Osteocyte (in vitro differentiated cells): Measurements from ENCODE around the gene ZNF687. TPM values are rescaled to one million over a fixed set of nuclear protein-coding genes. Genes with fewer than 3 reads are reported as not detected.
A peak's percentile ranks its signal among the peaks of the same experiment; 100 is the strongest.

Source experiments
- DNase-seq: peaks from one replicate; pipeline ENCODE4 v3.0.0; 2021; ENCODE audit warnings: mixed read lengths; ENCODE audit not compliant: unreplicated experiment; ENCODE audit errors: extremely low spot score
- H3K27ac Mint-ChIP-seq: one replicate; pipeline ENCODE4 v1.8.0; 2021; ENCODE audit warnings: mild to moderate bottlenecking, mixed read lengths; ENCODE audit not compliant: unreplicated experiment
- H3K27me3 Mint-ChIP-seq: one replicate; pipeline ENCODE4 v1.8.0; 2021; ENCODE audit warnings: mixed read lengths; ENCODE audit not compliant: unreplicated experiment
- H3K36me3 Mint-ChIP-seq: one replicate; pipeline ENCODE4 v1.8.0; 2021; ENCODE audit warnings: mixed read lengths; ENCODE audit not compliant: unreplicated experiment
- H3K4me1 Mint-ChIP-seq: one replicate; pipeline ENCODE4 v1.8.0; 2021; ENCODE audit warnings: mixed read lengths; ENCODE audit not compliant: unreplicated experiment
- H3K4me3 Mint-ChIP-seq: one replicate; pipeline ENCODE4 v1.8.0; 2021; ENCODE audit warnings: mild to moderate bottlenecking, moderate library complexity, mixed read lengths; ENCODE audit not compliant: unreplicated experiment
- H3K9me3 Mint-ChIP-seq: one replicate; pipeline ENCODE4 v1.8.0; 2021; ENCODE audit warnings: mixed read lengths; ENCODE audit not compliant: unreplicated experiment
- CTCF ChIP-seq: fragments of 200-600 bp; sonication (generic); IDR thresholded peaks from 2 replicates; pipeline ENCODE4 v1.5.0; 2021; ENCODE audit warnings: antibody characterized with exemption, mild to moderate bottlenecking, moderate library complexity
- total RNA-seq: library from RNA; stranded (reverse); gene quantifications from 2 replicates; pipeline ENCODE4 v1.2.1, GENCODE V29; 2021

The ZNF687 gene
- total RNA-seq, 1 donor from 2014 or later = 25.9 TPM

- H3K27ac Mint-ChIP-seq = peak overlapping the region; percentile 100
- peaks cover 5% of the 10 kb centered on the region for H3K27me3 Mint-ChIP-seq
- TF ChIP-seq CTCF = peak; percentile 48
- peaks cover 22% of the 10 kb centered on the region for H3K4me1 Mint-ChIP-seq
- H3K36me3 Mint-ChIP-seq = peaks cover 4% of the 10 kb centered on the region
- no peaks in the 10 kb centered on the region for H3K9me3 Mint-ChIP-seq
- H3K4me3 Mint-ChIP-seq = peak overlapping the region; percentile 99
- DNase-seq = peak; percentile 98
These were observed 702 bp upstream of the ZNF687 start for GRCh38 chr1:151281225-151281968.

- DNase-seq = no peak
- Mint-ChIP-seq H3K4me3 (peak overlapping the region; percentile 99), H3K4me1 (peaks cover 22% of the 10 kb centered on the region), H3K36me3 (peaks cover 7% of the 10 kb centered on the region), H3K27me3 (no peaks in the 10 kb centered on the region), H3K9me3 (no peaks in the 10 kb centered on the region), H3K27ac (peak overlapping the region; percentile 70)
- no peak for TF ChIP-seq CTCF
These were observed 1.0 kb downstream of the ZNF687 start for GRCh38 chr1:151282883-151283725.

GRCh38 chr1:151284013-151284577 is 2.0 kb downstream of the ZNF687 start:
- H3K27me3 Mint-ChIP-seq = no peaks in the 10 kb centered on the region
- no peak for DNase-seq
- H3K36me3 Mint-ChIP-seq = peaks cover 13% of the 10 kb centered on the region
- H3K9me3 Mint-ChIP-seq = no peaks in the 10 kb centered on the region
- peaks cover 22% of the 10 kb centered on the region for H3K4me1 Mint-ChIP-seq
- H3K27ac Mint-ChIP-seq = peak overlapping the region; percentile 50
- peak overlapping the region; percentile 99 for H3K4me3 Mint-ChIP-seq
- no peak for TF ChIP-seq CTCF

- TF ChIP-seq CTCF = no peak
- no peaks in the 10 kb centered on the region for H3K9me3 Mint-ChIP-seq
- H3K27me3 Mint-ChIP-seq = no peaks in the 10 kb centered on the region
- no peak overlapping the region for H3K27ac Mint-ChIP-seq
- peaks cover 16% of the 10 kb centered on the region for H3K4me1 Mint-ChIP-seq
- DNase-seq = no peak
- H3K4me3 Mint-ChIP-seq = no peak overlapping the region
- peaks cover 21% of the 10 kb centered on the region for H3K36me3 Mint-ChIP-seq
These were observed 4.7 kb downstream of the ZNF687 start for GRCh38 chr1:151286619-151287340.
